H1 (cell line): ENCODE data around the gene RASAL2. TPM values are rescaled to one million over a fixed set of nuclear protein-coding genes. Genes with fewer than 3 reads are reported as not detected.
A peak's percentile ranks its signal among the peaks of the same experiment; 100 is the strongest.

Experiments
- CTCF ChIA-PET: fragments of 300-600 bp; sonication (Branson Sonifier 250); formaldehyde crosslinking; loops from one replicate; lab custom pipeline; 2021; ENCODE audit not compliant: partially characterized antibody; lab: Charles Lee
- POLR2A ChIA-PET: fragments of 300-600 bp; sonication (Branson Sonifier 250); formaldehyde crosslinking; loops from one replicate; lab custom pipeline; 2021; ENCODE audit warnings: inconsistent platforms; ENCODE audit not compliant: partially characterized antibody; lab: Charles Lee
- DNase-seq, 2 experiments: peaks; one replicate each; pipeline versions ENCODE4 v3.0.0 to v3.0.0-alpha.2; 2010 to 2022; ENCODE audit warnings: low spot score in 2 of 2, low read depth in 1 of 2, mixed read lengths in 1 of 2
- FAIRE-seq: peaks from 2 replicates; lab custom pipeline; 2011; peaks lifted over from hg19 to GRCh38; lab: Jason Lieb, UNC
- H2AFZ ChIP-seq: 2 replicates; pipeline ENCODE4 v1.8.1; 2012; ENCODE audit warnings: low read length, inconsistent platforms
- H2AK5ac ChIP-seq: 2 replicates; pipeline ENCODE4 v1.6.1; 2013; ENCODE audit warnings: low read depth, low read length
- H2BK120ac ChIP-seq: replicated peaks from 2 replicates; pipeline ENCODE3; 2013; ENCODE audit warnings: low read depth, low read length, inconsistent platforms
- H2BK12ac ChIP-seq: 2 replicates; pipeline ENCODE4 v1.6.1; 2013; ENCODE audit warnings: low read depth, low read length
- H2BK15ac ChIP-seq: 2 replicates; pipeline ENCODE4 v1.6.1; 2013; ENCODE audit warnings: low read length
- H2BK20ac ChIP-seq: 2 replicates; pipeline ENCODE4 v1.6.1; 2013; ENCODE audit warnings: low read length
- H2BK5ac ChIP-seq: 2 replicates; pipeline ENCODE4 v1.6.1; 2013; ENCODE audit warnings: low read depth, low read length
- H3K14ac ChIP-seq: 2 replicates; pipeline ENCODE4 v1.6.1; 2013; ENCODE audit warnings: inconsistent platforms; ENCODE audit not compliant: insufficient read length
- H3K18ac ChIP-seq: 2 replicates; pipeline ENCODE4 v1.6.1; 2013; ENCODE audit warnings: low read length; ENCODE audit errors: extremely low read depth
- H3K23ac ChIP-seq: 2 replicates; pipeline ENCODE4 v1.6.1; 2013; ENCODE audit warnings: inconsistent platforms; ENCODE audit not compliant: insufficient read length
- H3K23me2 ChIP-seq: 2 replicates; pipeline ENCODE4 v1.6.1; 2013; ENCODE audit warnings: low read depth, low read length
- H3K27ac ChIP-seq: 2 replicates; pipeline ENCODE4 v1.6.1; 2011; ENCODE audit warnings: low read depth, low read length, inconsistent platforms
- H3K27me3 ChIP-seq, 4 experiments: replicated peaks in 1 of 4; 1 replicate in 1 of 4; 2 replicates in 3 of 4; pipeline versions ENCODE4 v1.6.1 to v1.8.1; 2011 to 2013; ENCODE audit warnings: low read length in 3 of 4, mild to moderate bottlenecking in 3 of 4, inconsistent platforms in 2 of 4, mixed read lengths in 2 of 4, moderate library complexity in 1 of 4; ENCODE audit not compliant: control insufficient read depth in 3 of 4, insufficient read depth in 3 of 4; ENCODE audit errors: extremely low read depth in 1 of 4
- H3K36me3 ChIP-seq, 4 experiments: 2 replicates each; pipeline versions ENCODE4 v1.6.1 to v1.8.1; 2011 to 2013; ENCODE audit warnings: mild to moderate bottlenecking in 4 of 4, low read length in 3 of 4, moderate library complexity in 2 of 4, control low read depth in 1 of 4, inconsistent platforms in 1 of 4; ENCODE audit not compliant: insufficient read depth in 4 of 4, control insufficient read depth in 2 of 4
- H3K4ac ChIP-seq: replicated peaks from 2 replicates; pipeline ENCODE3; 2013; ENCODE audit warnings: low read length, low read depth, mixed read lengths, inconsistent platforms; ENCODE audit not compliant: insufficient read length
- H3K4me1 ChIP-seq, 4 experiments: replicated peaks in 1 of 4; 1 replicate in 1 of 4; 2 replicates in 3 of 4; pipeline versions ENCODE4 v1.6.1 to v1.8.1; 2011 to 2013; ENCODE audit warnings: low read length in 3 of 4, inconsistent platforms in 2 of 4, mixed read lengths in 1 of 4; ENCODE audit not compliant: insufficient read depth in 4 of 4, control insufficient read depth in 3 of 4
- H3K4me2 ChIP-seq, 2 experiments: 2 replicates each; pipeline versions ENCODE4 v1.6.1 to v1.8.1; 2011 to 2013; ENCODE audit warnings: low read depth in 2 of 2, low read length in 2 of 2, control low read depth in 1 of 2, inconsistent platforms in 1 of 2, mild to moderate bottlenecking in 1 of 2; ENCODE audit not compliant: insufficient read depth in 1 of 2
- H3K4me3 ChIP-seq, 4 experiments: fragments of 200-600, 300-600 bp in 1 of 4; sonication (generic), shearing (Covaris generic), sonication (Bioruptor Twin) in 1 of 4; 2 replicates each; pipeline versions ENCODE4 v1.5.1 to v1.8.1; 2011 to 2016; ENCODE audit warnings: low read length in 4 of 4, low read depth in 3 of 4, control low read depth in 2 of 4, inconsistent platforms in 2 of 4, mild to moderate bottlenecking in 2 of 4, mixed read lengths in 1 of 4, moderate library complexity in 1 of 4; ENCODE audit not compliant: insufficient read depth in 2 of 4; ENCODE audit errors: extremely low read depth in 1 of 4
- H3K56ac ChIP-seq: replicated peaks from 2 replicates; pipeline ENCODE3; 2013; ENCODE audit warnings: low read depth, mild to moderate bottlenecking, mixed read lengths, low read length, inconsistent platforms; ENCODE audit not compliant: insufficient read length
- H3K79me1 ChIP-seq: 2 replicates; pipeline ENCODE4 v1.6.1; 2013; ENCODE audit warnings: low read depth, low read length, control low read depth
- H3K79me2 ChIP-seq, 2 experiments: 2 replicates each; pipeline versions ENCODE4 v1.6.1 to v1.8.1; 2012 to 2013; ENCODE audit warnings: low read length in 2 of 2, mild to moderate bottlenecking in 2 of 2, inconsistent platforms in 1 of 2; ENCODE audit not compliant: insufficient read depth in 2 of 2, control insufficient read depth in 1 of 2
- H3K9ac ChIP-seq, 4 experiments: replicated peaks in 1 of 4; 1 replicate in 1 of 4; 2 replicates in 3 of 4; pipeline versions ENCODE4 v1.6.1 to v1.8.1; 2011 to 2013; ENCODE audit warnings: low read depth in 3 of 4, low read length in 3 of 4, control low read depth in 2 of 4, mild to moderate bottlenecking in 2 of 4, moderate library complexity in 2 of 4, inconsistent platforms in 1 of 4; ENCODE audit errors: extremely low read depth in 1 of 4
- H3K9me3 ChIP-seq, 2 experiments: 2 replicates each; pipeline versions ENCODE4 v1.6.1 to v1.8.1; 2012 to 2013; ENCODE audit warnings: mild to moderate bottlenecking in 2 of 2, moderate library complexity in 2 of 2, control low read depth in 1 of 2, inconsistent platforms in 1 of 2, low read depth in 1 of 2, low read length in 1 of 2, mixed read lengths in 1 of 2; ENCODE audit not compliant: insufficient read depth in 2 of 2
- H4K20me1 ChIP-seq, 2 experiments: replicated peaks in 1 of 2; 2 replicates each; pipeline versions ENCODE3 to v1.8.1; 2011 to 2013; ENCODE audit warnings: inconsistent platforms in 2 of 2, low read length in 2 of 2, mild to moderate bottlenecking in 1 of 2; ENCODE audit not compliant: insufficient read depth in 2 of 2, control insufficient read depth in 1 of 2
- H4K5ac ChIP-seq: 2 replicates; pipeline ENCODE4 v1.6.1; 2013; ENCODE audit warnings: low read length, low read depth, mixed read lengths, inconsistent platforms; ENCODE audit not compliant: insufficient read length
- H4K8ac ChIP-seq: 2 replicates; pipeline ENCODE4 v1.8.0; 2013; ENCODE audit warnings: mild to moderate bottlenecking, moderate library complexity, low read length, inconsistent platforms; ENCODE audit not compliant: insufficient read depth; ENCODE audit errors: extremely low read depth
- H4K91ac ChIP-seq: replicated peaks from 2 replicates; pipeline ENCODE3; 2013; ENCODE audit warnings: low read length, mixed read lengths, inconsistent platforms; ENCODE audit not compliant: insufficient read length
- POU5F1 ChIP-seq: IDR thresholded peaks from 2 replicates; pipeline ENCODE4 v1.6.1; 2011; ENCODE audit warnings: low read depth, mild to moderate bottlenecking, low read length, moderate library complexity
- SAP30 ChIP-seq: fragments of 300-600 bp; sonication (generic); IDR thresholded peaks from 2 replicates; pipeline ENCODE4 v1.7.1; 2012; ENCODE audit warnings: low read length, moderate library complexity, mild to moderate bottlenecking, inconsistent platforms; ENCODE audit not compliant: insufficient read depth, insufficient replicate concordance
- WGBS, 2 experiments: shearing (Covaris generic) in 1 of 2; methylation state at CpG; one replicate each; pipeline versions ENCODE4 v1.1.6 to v1.1.7; 2013 to 2015; ENCODE audit warnings: low lambda C conversion rate in 2 of 2, mixed read lengths in 2 of 2, inconsistent platforms in 1 of 2, low coverage in 1 of 2, missing lambda C conversion rate in 1 of 2; ENCODE audit not compliant: insufficient replicate concordance in 2 of 2, insufficient coverage in 1 of 2, insufficient read length in 1 of 2; ENCODE audit errors: extremely low coverage in 1 of 2, missing lambda C conversion rate in 1 of 2; 5-methylcytosine and 5-hydroxymethylcytosine counted together
- polyA plus RNA-seq, 7 experiments: library from polyadenylated mRNA; depleted of rRNA in 3 of 7; stranded (reverse) in 5 of 7; unstranded in 2 of 7; fragments of >200 nt in 5 of 7; fragments of 200-250 nt in 2 of 7; gene quantifications; 1 replicate in 5 of 7; 2 replicates in 1 of 7; 4 replicates in 1 of 7; pipeline versions ENCODE4 v1.2.1 to v1.2.3, GENCODE V29; 2011 to 2013; ENCODE audit warnings: missing spikeins in 2 of 7, mixed read lengths in 2 of 7
- total RNA-seq: library from RNA; stranded (reverse); fragmentation: NEBNext Ultra II Directional; extraction: Animal tissue kit (Norgen Biotek cat#: 25700); gene quantifications from 2 replicates; pipeline ENCODE4 v1.2.1, GENCODE V29; 2021

RASAL2 gene
- total and polyA plus RNA-seq, 2 of the 8 experiments (the other 6 are each of a cell fraction or from before 2014, with no cell fraction given), result 15.9 to 32.5 TPM

DNA sequence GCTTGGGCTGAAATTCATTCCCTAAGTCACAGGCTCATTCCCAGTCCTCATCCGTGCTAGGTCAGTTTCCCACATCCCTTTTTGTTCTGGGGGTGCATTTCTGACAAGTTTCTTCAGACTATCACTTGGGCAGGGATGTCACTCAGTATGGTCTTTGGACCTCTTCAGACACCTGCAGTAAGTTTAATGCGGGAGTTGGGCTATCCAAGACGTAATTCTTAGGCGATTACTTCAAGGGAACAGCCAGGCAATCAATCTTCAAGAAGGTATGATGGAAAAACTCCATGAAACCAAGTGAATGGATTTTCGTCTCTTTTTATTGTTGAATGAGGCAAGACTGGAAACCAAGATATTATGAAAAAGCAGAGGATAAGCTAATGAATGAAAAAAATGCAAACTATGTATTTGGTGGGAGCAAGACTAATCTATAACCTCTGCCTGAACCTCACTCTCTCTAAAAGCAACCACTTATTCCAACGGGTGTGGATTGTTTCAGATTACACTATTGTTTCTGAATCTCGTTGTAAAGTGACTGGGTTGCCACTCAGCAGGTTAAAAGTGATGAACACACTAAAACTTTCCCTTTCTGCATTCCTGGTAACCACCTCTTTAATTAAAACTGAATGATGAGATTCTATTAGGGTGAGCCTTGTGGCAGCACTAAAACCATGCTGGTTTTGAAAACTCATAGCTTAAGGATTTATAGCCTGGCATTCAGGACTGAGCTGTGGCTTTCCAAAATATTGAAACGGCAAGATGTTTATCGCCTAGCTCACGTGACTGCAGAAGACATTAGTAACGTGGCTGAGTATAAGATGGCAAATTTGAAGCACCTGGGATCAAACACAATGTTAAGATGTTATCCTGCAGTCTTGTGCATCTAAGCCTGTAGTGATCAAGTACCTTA is 1.1 kb downstream of the RASAL2 start:
- Histone ChIP-seq H3K79me2 (peaks cover 3 to 56% of the 10 kb centered on the region in 2 experiments; a peak in 3 of 4 replicates), H3K27me3 (no peaks in the 10 kb centered on the region), H3K36me3 (no peaks in the 10 kb centered on the region), H4K8ac (no peak overlapping the region), H2AFZ (no peak overlapping the region), H3K4me3 (peak overlapping the region; percentile 82 to 100 (median 92)), H4K91ac (no peak overlapping the region), H4K5ac (no peak overlapping the region), H2BK20ac (no peak overlapping the region), H3K9ac (peak overlapping the region; percentile 8 to 79 (median 75)), H2BK15ac (no peak overlapping the region), H3K27ac (no peak overlapping the region), H3K56ac (peak overlapping the region; percentile 9), H2BK5ac (no peak overlapping the region), H3K4me1 (peaks cover 0 to 9% (median 8%) of the 10 kb centered on the region in 4 experiments; a peak in 5 of 7 replicates), H3K4ac (no peak overlapping the region), H2AK5ac (no peak overlapping the region), H3K4me2 (peak overlapping the region; percentile 81 to 95), H3K18ac (0 out of 2 replicates have a peak overlapping the region, but pooled peaks have one; percentile 62), H3K23ac (no peak overlapping the region), H2BK12ac (no peak overlapping the region), H4K20me1 (peaks cover 5% of the 10 kb centered on the region in 2 experiments), H3K9me3 (no peaks in the 10 kb centered on the region), H2BK120ac (no peak overlapping the region), H3K79me1 (0 out of 2 replicates have a peak, but pooled peaks cover 3% of the 10 kb centered on the region), H3K23me2 (peaks cover 8% of the 10 kb centered on the region; the same call in 1 of the 2 replicates), H3K14ac (peak overlapping the region; percentile 68)
- CTCF ChIA-PET, result interaction anchor here (1.0 to 4.4 kb wide), 10 partner anchors 16 to 187 kb away, joined by 3 to 20 read pairs (median 4); no protein-coding TSS in a partner anchor
- TF ChIP-seq SAP30 (peak; percentile 65), POU5F1 (no peak)
- 26% methylated on average over 11 of the region's 11 CpGs; no CpG with 5 or more reads in 1 of the 2 experiments for WGBS, 2 experiments
- DNase-seq (no peak), FAIRE-seq (no peak)
- POLR2A ChIA-PET, result interaction anchor here (0.5 to 2.1 kb wide), 9 partner anchors 13 to 160 kb away, joined by 3 to 14 read pairs (median 3); no protein-coding TSS in a partner anchor
